Kidney epithelial cell (primary cell): ENCODE data around the gene LRRC23. TPM values are rescaled to one million over a fixed set of nuclear protein-coding genes. Genes with fewer than 3 reads are reported as not detected.

Experiments used
- DNase-seq: peaks from one replicate; pipeline ENCODE4 v3.0.0-alpha.2; 2010; ENCODE audit warnings: low read depth
- H3K27me3 ChIP-seq: 2 replicates; pipeline ENCODE4 v1.6.0; 2011; ENCODE audit warnings: low read length; ENCODE audit not compliant: control insufficient read depth, insufficient read depth
- H3K36me3 ChIP-seq: 2 replicates; pipeline ENCODE4 v1.5.1; 2011; ENCODE audit warnings: low read length; ENCODE audit not compliant: control insufficient read depth, insufficient read depth
- H3K4me3 ChIP-seq: 2 replicates; pipeline ENCODE4 v1.5.1; 2011; ENCODE audit warnings: low read depth, mild to moderate bottlenecking, control low read depth, low read length
- CTCF ChIP-seq: IDR thresholded peaks from 2 replicates; pipeline ENCODE4 v1.5.1; 2011; ENCODE audit warnings: mild to moderate bottlenecking, moderate library complexity, low read length, control low read depth, inconsistent platforms; ENCODE audit not compliant: insufficient read depth, poor library complexity, severe bottlenecking
- total RNA-seq: library from RNA; depleted of rRNA; stranded (reverse); fragments of >200 nt; gene quantifications from 2 replicates; pipeline ENCODE4 v1.2.3, GENCODE V29; 2015

Gene LRRC23
- total RNA-seq, 1 donor from 2014 or later: 11.6 TPM

DNA sequence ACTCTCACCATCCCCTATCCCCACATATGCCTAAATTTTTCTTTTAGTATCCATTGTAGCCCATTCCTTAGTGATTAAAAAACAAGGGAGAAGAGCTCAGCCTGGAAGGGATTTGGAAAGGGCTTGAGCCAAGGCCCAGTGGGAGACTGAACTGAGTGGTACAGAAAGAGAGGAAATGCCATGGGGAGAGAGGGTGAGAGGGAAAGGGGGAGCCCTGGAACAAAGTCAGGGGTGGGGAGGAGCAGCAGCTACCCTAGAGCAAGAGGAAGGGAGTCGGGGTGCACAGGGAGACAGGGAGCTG, 20.6 kb downstream of the LRRC23 start:
- TF ChIP-seq CTCF: no peak
- no peaks in the 10 kb centered on the region for H3K36me3 ChIP-seq
- H3K27me3 ChIP-seq: no peaks in the 10 kb centered on the region
- DNase-seq: no peak
- no peak overlapping the region for H3K4me3 ChIP-seq

DNA sequence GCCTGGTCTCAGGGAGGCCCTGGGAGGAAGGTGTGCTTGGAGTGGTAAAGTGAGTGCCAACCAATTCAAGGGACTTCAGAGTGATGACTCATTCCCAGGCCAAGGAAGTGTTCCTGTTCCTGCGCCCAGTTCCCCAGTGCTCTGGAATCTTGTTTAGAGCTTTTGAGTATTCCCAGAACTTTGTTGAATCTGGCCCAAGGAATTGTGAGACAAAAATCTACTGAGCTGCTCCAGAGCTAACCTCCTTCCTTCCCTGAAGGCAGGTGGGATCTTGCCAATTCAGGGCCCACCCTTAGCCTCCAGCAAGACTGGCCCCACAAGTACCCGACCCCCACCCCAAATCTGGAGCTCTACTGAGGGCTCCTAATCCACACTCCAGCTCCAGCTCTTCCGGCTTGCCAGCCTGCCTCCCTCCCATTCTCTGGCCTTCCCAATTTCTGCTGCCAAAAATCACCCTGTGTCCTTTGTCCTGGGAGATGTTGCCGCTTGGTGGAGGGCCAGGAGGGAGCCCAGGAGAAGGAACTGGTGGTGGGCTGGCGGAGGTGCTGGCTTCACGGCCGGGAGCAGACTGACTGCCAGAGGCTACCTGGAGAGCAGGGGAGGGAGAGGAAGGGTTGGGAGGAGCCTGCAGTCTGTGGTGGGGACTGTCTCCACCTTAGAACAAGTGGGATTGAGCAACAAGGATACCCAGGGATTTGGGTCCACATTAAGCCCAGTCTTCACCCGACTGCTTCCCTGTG, 21.1 kb downstream of the LRRC23 start:
- peak; percentile 77 for DNase-seq
- no peak for TF ChIP-seq CTCF
- H3K4me3 ChIP-seq: peak overlapping the region; percentile 32
- H3K27me3 ChIP-seq: no peaks in the 10 kb centered on the region
- no peaks in the 10 kb centered on the region for H3K36me3 ChIP-seq

DNA sequence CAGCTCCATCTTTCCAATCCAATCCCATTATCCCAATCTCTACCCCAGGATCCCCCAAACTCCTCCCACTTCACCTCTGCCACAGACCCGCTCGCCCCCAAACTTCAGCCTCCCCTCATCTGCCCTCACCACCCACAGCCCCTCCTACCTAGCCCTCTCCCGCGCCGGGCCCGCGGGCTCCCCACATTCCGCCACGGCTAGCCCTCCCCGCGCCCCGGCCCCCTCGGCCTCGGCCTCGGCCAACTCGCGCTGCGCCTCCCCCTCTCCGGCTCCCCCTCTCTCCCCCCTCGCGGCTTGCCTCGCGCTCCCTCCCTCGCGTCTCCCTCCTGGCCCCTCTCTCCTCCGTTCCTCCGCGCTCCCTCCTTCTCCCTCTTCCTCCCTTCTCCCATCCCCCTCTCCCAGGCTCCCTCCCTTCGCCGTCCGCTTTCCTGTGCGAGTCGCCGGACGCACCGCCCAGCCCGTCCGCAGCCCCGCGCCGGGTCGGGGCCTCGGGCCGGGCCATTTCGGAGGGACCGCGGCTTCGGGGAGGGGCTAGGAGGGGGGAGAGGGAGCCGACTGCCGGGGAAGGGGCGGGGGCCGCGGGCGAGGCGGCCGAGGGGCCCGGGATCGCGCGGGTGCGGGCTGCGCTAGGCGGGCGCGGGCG, 22.9 kb downstream of the LRRC23 start, which contains the start of gene ATN1:
ATN1 (plus strand) TSS at position 581 of the 643 bp plus-strand sequence. CDS start 6,043 bp downstream, outside the sequence.
- no peak for DNase-seq
- no peak for TF ChIP-seq CTCF
- peak within 1 kb of the TSS; percentile 87 for H3K4me3 ChIP-seq
- H3K27me3 ChIP-seq: no peaks in the 10 kb centered on the region
- no peaks in the 10 kb centered on the region for H3K36me3 ChIP-seq

- H3K4me3 ChIP-seq: peak overlapping the region; percentile 87
- DNase-seq: no peak
- H3K27me3 ChIP-seq: no peaks in the 10 kb centered on the region
- TF ChIP-seq CTCF: no peak
- no peaks in the 10 kb centered on the region for H3K36me3 ChIP-seq
Measured at GRCh38 chr12:6928022-6928702, 23.5 kb downstream of the LRRC23 start.

GRCh38 chr12:6928703-6929407, 24.2 kb downstream of the LRRC23 start:
- TF ChIP-seq CTCF: no peak
- Histone ChIP-seq H3K36me3 (no peaks in the 10 kb centered on the region), H3K4me3 (peak overlapping the region; percentile 87), H3K27me3 (no peaks in the 10 kb centered on the region)
- no peak for DNase-seq
